HT-29 (cell line): Measurements from ENCODE around the gene CGNL1. TPM values are rescaled to one million over a fixed set of nuclear protein-coding genes. Genes with fewer than 3 reads are reported as not detected.

Experiments
- DNase-seq: peaks from one replicate; pipeline ENCODE4 v3.0.0-alpha.2; 2015; ENCODE audit warnings: low spot score
- total RNA-seq: library from RNA; depleted of rRNA; stranded (reverse); fragments of >200 nt; shearing (Covaris generic); gene quantifications from 2 replicates; pipeline ENCODE4 v1.2.3, GENCODE V29; 2014

CGNL1 gene
- total RNA-seq, 1 experiment from 2014 or later: 0.36 TPM

DNA sequence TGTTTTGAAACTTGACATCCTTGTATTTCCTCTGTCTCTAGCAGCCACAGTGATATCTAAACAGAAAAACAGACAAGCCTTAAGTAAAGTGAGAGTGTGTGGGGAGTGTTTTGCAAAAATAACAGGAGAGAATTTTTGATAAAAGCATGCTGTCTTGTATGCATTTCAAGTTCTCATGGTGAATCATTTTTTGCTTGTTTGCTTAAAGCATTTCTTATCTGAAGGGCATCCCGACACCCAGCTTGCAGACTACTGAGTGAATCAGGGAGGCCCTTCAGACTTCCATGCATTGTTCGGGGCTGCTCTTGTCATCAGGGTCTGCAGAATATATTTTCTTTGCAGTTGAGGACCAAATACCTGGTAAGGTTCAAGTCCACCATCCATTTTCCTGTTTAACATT is 8.5 kb downstream of the CGNL1 start:
- no peak for DNase-seq

DNA sequence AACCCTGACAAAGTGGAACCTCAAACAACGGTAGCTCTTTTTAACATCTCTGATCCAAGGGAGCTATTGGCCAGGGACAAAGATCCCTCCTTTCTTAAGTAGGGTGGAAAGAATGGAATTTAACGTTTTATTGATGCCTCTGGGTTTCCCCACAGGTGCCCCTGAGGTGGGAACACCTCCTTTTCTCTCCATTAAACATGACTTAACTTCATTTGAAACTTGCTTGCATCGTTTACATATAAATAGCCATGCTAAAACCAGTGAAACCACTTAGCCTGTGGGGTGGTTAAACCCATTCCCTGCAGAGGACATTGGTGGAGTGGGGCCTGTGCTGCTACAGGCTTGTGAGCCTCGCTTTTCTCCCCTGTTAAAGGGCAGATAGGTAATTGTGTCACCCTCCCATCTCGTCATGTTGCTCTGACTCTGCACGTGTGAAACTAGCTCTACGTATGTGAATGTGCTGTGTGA is 9.7 kb downstream of the CGNL1 start:
- DNase-seq: no peak

DNA sequence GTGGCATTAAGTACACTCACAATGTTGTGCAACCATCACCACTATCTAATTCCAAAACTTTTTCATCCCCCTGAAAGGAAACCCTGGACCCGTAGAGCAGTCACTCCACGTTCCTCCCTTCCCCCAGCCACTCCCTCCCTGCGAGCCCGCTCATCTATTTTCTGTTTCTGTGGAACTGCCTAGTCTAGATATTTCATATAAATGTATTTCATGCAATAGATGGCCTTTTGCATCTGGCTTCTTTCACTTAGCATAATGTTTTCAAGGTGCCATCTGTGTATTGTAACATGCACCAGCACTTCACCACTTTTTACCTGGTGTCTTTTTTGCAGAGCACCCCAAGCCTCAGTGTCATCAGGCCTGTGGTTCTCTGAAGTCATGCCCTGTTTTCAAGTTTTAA is 10.7 kb downstream of the CGNL1 start:
- DNase-seq: no peak

DNA sequence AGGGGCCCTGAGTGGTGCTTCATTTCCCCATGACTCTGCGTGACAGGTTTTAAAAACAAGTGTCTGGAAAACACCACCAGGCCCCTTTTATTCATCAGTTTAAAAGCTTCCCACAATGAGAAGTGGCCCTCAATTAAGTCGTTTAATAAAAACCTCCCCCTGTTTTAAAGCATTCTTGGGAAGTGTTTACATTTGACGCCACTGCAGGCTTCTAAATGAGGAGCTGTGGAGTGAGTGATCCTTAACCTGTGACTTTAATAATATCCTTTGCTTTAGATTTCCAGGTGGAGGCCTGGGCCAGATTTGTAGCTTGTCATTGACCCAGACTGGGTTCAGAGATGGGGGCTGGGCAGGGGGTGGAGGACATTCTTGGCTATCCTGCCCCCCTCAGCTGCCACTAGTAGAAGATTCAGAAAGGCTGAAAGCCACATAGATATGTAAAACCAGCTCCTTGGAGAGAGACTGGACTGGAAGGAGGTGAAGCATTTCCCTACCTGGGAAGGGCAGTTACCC is 11.3 kb downstream of the CGNL1 start:
- no peak for DNase-seq

DNA sequence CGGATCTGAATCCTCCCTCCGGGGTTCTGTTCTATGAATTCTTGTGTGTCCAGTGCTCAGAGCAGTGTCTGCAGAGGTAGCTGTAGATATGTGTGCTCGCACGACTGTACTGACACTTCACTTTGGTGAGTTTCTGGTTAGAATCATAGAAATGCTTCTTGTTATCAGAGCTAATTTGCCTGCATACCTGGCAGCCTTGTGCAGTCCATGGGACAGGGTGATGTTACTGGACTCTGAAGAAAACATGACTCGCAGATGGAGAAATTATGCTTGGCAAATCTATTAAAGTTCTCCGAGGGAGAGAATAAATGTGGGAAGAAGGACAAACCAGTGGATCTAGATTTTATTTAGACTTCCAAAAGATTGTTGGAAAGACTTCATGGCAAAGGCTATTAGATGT is 12.2 kb downstream of the CGNL1 start:
- no peak for DNase-seq

DNA sequence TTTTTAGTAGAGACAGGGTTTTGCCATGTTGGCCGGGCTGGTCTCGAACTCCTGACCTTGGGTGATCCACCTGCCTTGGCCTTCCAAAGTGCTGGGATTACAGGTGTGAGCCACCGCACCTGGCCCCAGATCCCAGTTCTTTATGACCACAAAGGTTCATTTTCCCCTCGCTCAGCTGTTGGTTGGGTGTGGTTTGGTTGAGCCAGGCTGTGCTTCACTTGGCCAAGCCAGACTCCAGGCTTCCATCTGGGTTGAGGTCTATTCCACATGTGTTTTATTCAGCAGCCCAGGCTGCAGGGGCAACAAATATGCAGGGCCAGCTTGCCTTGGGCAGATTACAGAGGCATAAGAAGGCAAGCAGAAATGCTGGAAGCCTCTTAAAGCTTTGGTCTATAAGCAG is 13.7 kb downstream of the CGNL1 start:
- no peak for DNase-seq

DNA sequence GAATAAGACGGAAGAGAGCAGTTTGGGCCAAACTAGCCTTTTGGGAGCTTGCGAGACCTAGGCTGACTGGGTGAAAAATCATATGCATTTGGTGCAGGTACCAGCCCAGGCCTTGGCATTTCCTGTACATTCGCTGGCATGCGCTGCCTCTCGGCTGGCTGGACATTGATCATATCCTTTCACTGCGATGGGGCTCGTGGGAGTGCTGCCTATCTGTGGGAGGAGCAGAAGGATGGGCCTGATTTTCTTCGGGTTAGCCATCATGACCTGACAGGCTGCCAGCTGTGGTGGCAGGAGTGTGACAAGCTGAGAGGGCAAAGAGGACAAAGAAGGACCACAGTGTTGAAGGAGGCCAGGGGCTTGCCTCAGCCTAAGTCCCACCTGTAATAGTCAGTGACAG is 14.3 kb downstream of the CGNL1 start:
- no peak for DNase-seq

DNA sequence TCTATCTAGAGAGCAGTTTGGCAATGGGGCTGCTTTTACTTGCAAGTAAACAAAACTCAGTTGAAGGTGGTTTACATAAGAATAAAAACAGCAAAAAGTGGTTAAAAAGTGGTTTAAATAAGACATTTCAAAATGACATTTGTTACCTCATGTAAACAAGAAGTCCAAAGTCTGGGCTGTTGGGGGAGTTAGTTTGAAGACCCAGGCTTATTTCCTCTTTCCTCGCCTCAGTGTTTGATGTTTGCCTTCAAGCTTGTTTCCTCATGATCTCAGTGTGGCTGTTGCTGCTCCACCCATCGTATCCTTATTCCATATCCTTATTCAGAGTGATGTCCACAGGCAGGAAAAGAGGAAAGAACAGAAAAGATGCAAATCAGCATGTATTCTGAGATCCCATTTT is 15.2 kb downstream of the CGNL1 start:
- DNase-seq: peak; percentile 64

DNA sequence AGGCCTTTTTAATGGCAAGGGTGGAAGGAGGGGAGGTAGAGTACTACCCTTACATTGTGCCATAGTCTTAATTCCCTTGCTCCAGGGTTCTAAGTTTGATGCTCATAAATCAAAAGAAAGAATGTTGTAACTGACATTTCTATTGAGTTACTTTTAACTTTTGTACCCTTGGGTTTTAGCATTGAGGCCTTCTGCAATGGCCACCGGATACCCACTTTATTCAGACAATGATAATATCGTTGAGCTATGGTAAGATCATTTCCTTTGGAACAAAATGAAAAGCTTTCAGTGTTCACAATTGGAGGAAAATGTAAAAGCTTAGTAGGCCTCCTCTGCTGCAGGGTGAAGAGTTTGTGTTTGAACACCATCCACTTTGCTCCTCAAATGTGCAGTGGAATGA is 16.8 kb downstream of the CGNL1 start:
- DNase-seq: no peak

DNA sequence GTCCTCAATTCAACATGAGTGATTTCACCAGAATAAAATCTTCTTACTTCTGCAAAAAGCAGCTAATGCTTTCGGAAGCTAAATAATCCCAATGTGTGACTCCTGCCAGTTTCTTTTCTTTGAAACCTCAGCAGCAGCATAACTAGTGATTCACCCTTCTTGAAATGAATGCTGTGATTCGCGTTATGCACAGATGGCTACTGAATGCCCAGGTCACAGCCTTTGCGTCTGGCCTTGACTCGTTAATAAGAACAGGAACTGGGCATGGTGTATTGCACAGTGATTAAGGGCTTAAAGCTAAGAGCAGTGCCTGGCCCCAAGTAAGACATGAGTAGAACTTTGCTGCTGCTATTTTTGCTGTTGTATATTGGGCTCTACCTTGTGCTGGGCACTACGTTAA is 19.0 kb downstream of the CGNL1 start:
- no peak for DNase-seq

DNA sequence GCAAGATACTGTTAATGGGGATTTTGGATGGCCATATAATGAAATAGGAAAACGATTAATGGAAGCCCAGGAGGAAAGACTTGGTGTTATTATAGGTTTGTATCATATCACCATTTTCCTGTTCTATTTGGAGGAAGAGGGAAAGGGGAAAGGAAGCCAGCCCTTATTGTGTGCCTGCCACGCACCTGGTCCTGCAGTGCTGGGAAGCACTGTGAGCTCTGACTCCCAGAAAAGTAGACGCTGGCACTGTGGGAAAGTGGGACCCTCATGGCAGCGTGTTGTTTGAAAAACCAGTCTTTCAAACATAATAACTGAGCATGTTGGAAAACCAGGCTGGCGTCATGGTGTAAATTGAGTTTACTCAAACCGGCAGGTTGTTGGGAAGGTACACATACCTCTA is 22.0 kb downstream of the CGNL1 start:
- DNase-seq: no peak

DNA sequence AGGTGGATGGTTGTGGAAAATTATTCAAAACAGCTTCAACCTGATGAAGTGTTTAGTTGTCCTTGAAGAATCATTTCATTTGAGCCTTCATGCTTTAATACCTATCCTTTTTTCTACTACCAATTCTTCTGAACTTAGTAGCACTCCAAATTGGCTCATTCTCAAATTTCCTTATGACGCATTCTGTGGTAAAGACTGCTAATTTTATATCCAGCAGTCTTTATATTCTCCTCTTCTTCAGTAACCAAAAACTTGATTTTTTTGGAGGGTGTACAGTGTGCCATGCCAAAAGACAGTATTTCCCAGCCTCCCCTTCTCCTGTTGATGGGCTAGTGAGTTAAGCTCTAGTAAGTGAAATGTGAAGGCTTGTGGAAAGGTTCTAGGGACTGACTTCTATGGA is 25.2 kb downstream of the CGNL1 start:
- no peak for DNase-seq

DNA sequence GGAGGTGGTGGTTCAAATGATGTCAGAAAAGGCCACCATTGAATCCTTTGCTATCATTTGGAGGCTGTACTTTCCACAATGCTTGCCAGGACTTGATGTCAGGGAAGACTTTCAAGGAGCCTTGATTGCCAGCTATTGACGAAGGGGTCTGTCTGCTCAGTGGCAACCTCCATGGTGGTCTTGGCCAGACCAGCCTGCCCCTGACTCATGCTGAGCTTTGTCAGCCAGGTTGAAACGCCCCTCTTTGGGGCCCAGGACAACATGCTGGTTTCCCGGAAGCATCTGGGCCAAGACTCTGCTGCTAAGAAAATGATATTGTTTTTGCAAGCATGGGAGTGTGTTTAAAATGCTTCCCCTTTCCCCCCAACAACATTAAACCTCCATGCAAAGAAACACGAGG is 26.7 kb downstream of the CGNL1 start:
- DNase-seq: no peak

DNA sequence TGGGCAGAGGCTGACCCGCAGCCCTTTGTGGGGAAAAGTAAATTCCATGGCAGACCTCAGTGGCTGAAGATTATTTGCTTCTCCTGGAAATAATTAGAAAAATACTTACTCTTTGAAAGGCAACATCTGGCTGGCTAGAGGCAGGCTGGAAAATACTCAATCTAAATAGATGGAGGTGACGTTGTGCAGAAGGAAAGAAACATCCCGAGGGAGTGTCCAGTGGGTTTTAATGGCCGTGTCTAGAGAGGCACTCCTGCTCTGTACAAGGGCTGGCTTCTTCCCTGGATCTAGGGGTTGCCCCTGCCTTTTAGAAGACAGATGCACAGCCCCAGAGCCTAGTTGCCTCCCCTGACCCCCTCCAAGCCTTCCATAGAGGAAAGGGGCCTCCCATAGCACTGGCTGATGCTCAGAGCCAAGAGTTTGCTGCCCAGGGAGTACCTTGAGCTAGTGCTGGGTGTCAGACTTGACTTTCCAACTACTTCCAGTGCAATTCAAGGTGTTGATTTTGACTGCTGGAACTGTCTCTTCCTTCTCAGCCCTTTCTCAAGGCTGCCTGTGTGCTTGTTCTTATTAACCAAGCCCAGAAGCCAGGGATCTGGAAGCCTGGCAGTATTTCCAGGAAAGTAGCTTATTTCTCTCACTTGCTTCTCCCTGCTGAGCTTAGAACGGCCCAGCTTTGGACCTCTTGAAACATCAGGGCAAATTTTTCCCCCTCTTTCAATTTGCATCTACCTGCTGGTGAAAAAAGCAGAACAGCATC is 27.4 kb downstream of the CGNL1 start:
- DNase-seq: no peak

DNA sequence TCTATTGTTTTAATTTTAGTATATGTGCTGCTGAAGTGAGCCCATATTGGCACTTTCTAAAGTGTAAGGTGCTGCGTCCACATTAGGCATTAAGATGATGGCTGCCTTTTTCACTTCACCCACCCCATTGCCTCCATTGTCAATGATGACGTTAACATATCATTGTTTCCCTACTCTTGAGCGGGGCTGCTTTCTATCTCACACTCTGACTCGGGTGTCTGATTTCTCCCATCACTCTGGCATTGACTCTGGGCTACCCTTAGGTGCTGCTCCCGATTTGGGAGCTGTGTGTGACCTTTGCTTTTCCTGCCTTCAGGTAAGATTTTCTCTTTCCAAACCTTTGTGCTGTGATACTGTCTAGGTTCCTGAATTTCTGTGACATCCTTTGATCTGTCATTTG is 28.8 kb downstream of the CGNL1 start:
- no peak for DNase-seq

DNA sequence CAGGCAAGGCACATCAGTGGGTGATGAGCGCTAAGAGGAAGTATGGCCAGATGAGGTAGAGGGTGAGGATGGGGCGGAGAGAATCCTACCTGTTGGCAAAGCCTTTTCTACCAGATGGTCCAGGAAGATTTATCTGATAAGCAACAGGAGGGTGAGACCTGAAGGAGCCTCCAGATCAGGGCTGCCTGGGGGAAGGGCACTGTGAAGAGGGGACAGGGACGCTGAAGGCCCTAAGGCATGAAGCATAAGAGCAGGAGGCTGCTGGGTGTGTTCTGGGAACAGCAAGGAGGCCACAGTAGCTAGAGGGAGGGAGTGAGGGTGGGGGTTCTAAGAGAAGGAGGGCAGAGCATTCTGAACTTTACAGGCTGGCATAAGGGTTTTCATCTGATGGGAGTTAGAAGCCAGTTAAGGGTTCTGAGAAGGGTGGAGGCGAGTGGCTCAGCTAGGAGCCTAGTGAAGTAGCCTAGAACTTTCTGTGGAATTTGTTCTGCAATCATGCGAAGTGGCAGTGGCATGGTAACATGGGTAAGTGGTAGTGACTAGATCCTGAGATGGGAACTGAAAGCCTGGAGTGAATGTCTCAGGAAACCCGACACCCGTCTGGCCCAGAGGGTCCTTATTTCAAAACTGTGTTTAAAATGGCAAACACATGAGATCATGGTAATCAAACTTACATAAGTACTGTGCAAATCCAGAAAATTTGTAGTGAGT is 29.9 kb downstream of the CGNL1 start:
- DNase-seq: no peak

DNA sequence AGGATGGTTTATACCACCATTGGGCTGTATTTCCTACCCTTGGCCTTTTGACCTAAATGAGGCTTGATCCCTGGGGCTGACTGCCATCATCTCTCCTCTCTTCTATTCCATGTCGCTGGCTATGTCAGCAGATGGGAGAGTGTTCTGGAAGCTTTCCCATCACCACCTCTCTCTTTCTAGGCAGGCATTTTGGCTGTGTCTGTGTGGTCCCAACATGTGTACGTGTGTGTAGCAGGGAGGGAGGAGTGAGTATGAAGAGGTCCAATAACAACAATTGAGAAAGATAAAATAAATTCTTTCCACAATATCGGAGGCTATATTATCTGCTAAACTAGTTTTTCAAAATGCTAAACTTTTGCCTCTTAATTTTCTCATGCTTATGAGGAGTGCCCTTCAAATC is 34.1 kb downstream of the CGNL1 start:
- no peak for DNase-seq

DNA sequence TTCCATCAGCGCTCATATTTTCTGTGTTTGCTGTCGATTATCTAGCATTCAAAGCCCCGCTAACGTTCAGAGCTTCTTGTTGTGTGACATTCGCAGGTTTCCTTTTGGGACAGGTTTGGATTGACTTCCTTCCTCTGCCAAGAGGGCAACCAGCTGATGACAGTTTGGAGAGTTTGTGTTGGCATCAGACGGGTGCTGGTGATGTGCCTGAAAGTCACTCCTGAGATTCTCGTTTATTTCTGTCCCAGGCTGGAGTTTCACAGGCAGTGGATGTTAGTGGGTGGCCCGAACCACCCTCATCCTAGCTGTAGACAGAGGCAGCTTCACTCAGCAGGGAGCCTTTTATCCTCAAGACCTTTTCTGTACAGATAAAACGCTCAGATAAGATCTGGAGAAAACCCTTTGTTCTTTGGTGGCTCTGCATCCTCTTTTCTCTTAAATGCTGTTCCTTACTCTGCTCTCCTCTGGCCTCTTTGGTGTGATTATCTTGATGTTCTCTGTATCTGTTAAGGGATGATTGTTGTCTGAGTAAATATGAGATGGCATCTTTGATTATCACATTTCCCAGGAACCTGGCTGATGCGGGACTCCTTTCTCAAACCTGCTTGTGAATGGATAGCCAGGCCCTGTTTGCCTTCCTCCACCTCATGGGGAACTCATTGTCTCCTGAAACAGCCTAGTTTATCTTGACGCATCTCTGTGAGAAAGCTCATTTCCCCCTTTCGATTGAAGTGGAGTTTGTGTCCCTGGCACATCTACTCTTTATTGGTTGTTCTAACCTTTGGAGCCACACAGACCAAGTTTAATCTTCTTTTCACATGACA is 35.9 kb downstream of the CGNL1 start:
- DNase-seq: no peak

DNA sequence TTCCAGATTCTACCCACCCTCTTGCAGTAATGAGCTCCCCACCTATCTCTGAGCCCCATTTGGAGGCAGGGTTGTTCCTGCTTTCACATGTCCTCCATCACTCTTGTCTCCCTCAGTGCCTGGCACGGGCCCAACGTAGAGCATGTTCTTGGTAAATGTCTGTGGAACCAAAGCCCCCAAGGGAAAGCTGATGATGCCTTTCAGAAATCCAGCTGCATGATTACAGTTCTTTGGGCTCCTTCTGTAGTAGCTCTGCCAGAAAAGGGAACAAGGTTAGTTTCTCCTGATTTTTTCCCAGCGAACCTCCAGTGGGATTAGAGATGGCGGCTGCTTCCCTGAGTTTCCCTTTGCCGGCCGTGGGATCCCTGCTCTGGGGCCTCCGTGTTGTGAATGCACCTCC is 39.3 kb downstream of the CGNL1 start:
- DNase-seq: no peak

DNA sequence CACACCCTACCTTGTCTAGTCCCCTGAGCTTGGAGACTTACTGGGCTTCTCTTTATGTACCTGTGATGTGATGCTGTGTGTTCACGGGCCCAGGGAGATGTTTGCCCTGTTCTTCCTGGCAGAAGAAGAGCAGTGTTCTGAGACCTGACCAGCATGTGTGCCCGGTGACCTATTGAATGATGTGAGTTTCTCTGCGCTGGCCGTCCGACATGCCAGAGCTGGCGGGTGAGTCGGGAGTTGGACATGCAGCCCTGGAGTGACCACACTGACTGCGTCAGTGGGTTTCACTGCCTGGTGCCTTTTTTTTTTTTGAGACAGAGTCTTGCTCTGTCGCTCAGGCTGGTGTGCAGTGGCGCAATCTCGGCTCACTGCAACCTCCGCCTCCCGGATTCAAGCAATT is 42.3 kb downstream of the CGNL1 start:
- DNase-seq: no peak

DNA sequence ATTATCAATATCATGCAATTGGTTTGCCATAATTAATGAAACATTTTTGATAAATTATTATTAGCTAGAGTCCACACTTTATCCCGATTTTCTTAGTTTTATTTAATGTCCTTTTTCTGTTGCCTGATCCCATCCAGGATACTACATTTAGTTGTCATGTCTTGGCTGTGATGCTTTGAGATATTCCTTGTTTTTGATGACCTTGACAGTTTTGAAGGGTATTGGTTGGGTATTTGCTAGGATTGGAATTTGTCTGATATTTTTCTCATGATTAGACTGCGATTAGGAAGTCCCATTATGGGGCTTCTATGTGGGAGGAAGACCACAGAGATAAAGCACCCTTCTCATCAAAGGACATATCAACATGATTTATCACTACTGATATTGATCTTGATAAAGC is 43.0 kb downstream of the CGNL1 start:
- DNase-seq: no peak

DNA sequence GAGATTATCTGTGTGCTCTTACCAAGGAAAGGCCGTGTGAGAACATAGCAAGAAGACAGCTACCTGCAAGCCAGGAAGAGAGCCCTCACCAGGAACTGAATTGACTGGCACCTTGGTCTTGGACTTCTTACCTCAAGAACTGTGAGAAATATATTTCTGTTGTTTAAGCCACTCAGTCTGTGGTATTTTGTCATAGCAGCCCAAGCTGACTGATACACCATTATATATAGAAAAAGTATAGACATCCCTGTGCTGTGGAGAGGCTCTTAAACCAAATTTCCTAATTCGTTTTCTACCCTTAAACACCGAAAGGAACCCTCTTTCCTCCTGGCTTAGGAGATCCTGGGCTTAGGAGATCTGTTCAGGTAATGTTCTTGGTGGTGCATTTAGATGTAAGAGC is 44.8 kb downstream of the CGNL1 start:
- no peak for DNase-seq
